Neural cell (in vitro differentiated cells): ENCODE results near the gene KCTD17.

Source experiments
- EP300 ChIP-seq: fragments of 450-650 bp; conservative IDR thresholded peaks from 2 replicates; pipeline ENCODE4 v1.6.1; 2014; ENCODE audit warnings: antibody characterized with exemption, mild to moderate bottlenecking, moderate library complexity; ENCODE audit not compliant: poor library complexity, severe bottlenecking
- EZH2 ChIP-seq: fragments of 200-600, 300-800 bp; shearing (Covaris generic), sonication (generic); IDR thresholded peaks from 2 replicates; pipeline ENCODE4 v1.6.1; 2014; ENCODE audit warnings: antibody characterized with exemption, low read length, borderline replicate concordance, mild to moderate bottlenecking; ENCODE audit not compliant: insufficient read depth, poor library complexity, severe bottlenecking
- MXI1 ChIP-seq: fragments of 450-650 bp; conservative IDR thresholded peaks from 2 replicates; pipeline ENCODE4 v1.6.1; 2014; ENCODE audit warnings: antibody characterized with exemption, mild to moderate bottlenecking; ENCODE audit not compliant: poor library complexity, severe bottlenecking
- POLR2AphosphoS5 ChIP-seq: IDR thresholded peaks from 2 replicates; pipeline ENCODE4 v1.6.1; 2012
- RAD21 ChIP-seq: fragments of 450-650 bp; conservative IDR thresholded peaks from 2 replicates; pipeline ENCODE4 v1.6.1; 2014; ENCODE audit warnings: antibody characterized with exemption, mild to moderate bottlenecking, moderate library complexity
- SMC3 ChIP-seq: fragments of 450-650 bp; conservative IDR thresholded peaks from 2 replicates; pipeline ENCODE4 v1.6.1; 2014; ENCODE audit warnings: antibody characterized with exemption, mild to moderate bottlenecking, moderate library complexity; ENCODE audit not compliant: poor library complexity
- TAF1 ChIP-seq: IDR thresholded peaks from 2 replicates; pipeline ENCODE4 v1.6.1; 2012; ENCODE audit warnings: low read depth
- TF ChIP-seq, protein P1 (sequence below): fragments of 450-650 bp; IDR thresholded peaks from 2 replicates; pipeline ENCODE4 v1.5.1; 2014; ENCODE audit warnings: antibody characterized with exemption, mild to moderate bottlenecking, moderate library complexity; ENCODE audit not compliant: poor library complexity, severe bottlenecking

DNA sequence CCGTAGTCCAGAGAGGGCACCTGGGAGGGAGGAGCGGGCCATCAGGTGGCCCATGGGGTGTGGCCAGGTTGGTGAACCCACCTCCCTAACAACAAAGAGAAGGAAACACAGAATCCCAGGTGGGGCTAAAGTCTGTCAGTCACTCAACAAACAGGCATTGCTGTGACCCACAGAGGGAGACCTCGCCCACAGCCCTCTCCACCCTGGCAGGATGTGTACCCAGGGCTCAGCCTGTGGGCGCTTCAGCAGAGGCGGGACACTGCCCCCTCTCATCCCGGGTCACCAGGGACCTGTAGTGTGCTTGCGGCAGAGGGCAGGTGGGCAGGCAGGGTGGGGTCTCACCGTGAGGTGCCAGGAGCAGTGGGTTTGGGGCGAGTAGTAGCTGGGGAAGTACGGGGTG is 32.8 kb downstream of the KCTD17 start:
- TF ChIP-seq MXI1, result no peak
- TF ChIP-seq, protein P1, sequence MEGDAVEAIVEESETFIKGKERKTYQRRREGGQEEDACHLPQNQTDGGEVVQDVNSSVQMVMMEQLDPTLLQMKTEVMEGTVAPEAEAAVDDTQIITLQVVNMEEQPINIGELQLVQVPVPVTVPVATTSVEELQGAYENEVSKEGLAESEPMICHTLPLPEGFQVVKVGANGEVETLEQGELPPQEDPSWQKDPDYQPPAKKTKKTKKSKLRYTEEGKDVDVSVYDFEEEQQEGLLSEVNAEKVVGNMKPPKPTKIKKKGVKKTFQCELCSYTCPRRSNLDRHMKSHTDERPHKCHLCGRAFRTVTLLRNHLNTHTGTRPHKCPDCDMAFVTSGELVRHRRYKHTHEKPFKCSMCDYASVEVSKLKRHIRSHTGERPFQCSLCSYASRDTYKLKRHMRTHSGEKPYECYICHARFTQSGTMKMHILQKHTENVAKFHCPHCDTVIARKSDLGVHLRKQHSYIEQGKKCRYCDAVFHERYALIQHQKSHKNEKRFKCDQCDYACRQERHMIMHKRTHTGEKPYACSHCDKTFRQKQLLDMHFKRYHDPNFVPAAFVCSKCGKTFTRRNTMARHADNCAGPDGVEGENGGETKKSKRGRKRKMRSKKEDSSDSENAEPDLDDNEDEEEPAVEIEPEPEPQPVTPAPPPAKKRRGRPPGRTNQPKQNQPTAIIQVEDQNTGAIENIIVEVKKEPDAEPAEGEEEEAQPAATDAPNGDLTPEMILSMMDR, result no peak
- TF ChIP-seq POLR2AphosphoS5, result no peak
- no peak for TF ChIP-seq RAD21
- no peak for TF ChIP-seq EP300
- TF ChIP-seq EZH2, result no peak
- TF ChIP-seq SMC3, result no peak
- no peak for TF ChIP-seq TAF1
